Measurements from ENCODE around the gene MLLT1.

MLLT1 gene

DNA sequence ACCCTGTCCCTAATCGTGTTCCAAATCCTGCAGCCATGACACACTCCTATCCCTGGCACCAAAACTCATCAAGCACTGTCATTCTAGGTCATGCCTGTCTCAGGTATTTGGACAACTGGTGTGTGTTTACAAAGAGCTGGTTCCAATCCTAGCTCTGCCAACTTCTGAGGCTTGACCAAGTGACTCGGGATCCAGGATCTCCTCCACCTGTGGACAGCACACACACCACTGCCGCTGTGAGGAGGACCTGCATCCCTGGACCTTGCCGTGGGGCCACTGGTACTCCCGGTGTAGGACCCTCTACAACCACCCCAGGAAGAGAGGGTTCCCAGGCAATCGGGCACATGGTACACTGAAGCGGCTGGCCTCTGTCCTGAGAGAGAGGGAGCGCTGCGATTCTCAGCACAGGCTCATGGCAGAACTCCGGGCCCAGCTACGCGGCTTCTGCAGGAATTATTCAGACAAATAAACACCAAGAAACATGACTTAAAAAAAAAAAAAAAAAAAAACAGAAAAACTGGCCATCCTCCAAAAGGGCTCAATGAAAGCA is 20.4 kb downstream of the MLLT1 start:
- no peaks in the 10 kb centered on the region for H3K27me3 Mint-ChIP-seq (ENCODE audit: low read depth)
- H3K36me3 Mint-ChIP-seq (ENCODE audit: low read depth), result peaks cover 27% of the 10 kb centered on the region
- no peak for DNase-seq (ENCODE audit: low spot score)
- H3K9me3 Mint-ChIP-seq, result no peaks in the 10 kb centered on the region
- H3K4me1 Mint-ChIP-seq (ENCODE audit: low read depth), result peaks cover 2% of the 10 kb centered on the region
- H3K27ac Mint-ChIP-seq, result no peak overlapping the region
- no peak overlapping the region for H3K4me3 Mint-ChIP-seq

DNA sequence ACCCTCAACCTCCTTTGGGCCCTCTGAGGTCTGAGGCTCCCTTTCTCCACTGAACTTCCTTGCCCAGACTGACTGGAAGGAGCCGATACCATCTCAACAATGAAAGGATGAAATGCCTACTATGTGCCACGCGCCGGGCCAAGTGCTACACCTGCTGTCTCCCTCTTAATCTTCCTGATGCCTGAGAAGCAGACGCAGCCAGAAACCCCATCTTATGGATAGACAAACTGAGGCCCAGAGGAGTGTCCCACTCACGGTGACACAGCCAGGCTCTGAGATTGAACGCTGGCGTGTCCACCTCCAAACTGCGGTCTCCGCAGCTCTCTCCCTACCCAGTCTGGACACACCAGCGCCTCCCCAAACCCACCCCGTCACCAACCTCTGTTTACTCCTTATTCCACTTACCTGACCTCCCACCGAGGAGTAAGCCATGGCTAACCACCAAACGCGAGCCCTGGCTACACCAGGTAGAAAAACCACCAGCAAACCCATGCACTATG is 20.9 kb downstream of the MLLT1 start:
- DNase-seq (ENCODE audit: low spot score), result no peak
- Mint-ChIP-seq H3K27me3 (ENCODE audit: low read depth) (no peaks in the 10 kb centered on the region), H3K4me1 (ENCODE audit: low read depth) (peaks cover 2% of the 10 kb centered on the region), H3K36me3 (ENCODE audit: low read depth) (peaks cover 27% of the 10 kb centered on the region), H3K9me3 (no peaks in the 10 kb centered on the region), H3K4me3 (no peak overlapping the region), H3K27ac (no peak overlapping the region)

DNA sequence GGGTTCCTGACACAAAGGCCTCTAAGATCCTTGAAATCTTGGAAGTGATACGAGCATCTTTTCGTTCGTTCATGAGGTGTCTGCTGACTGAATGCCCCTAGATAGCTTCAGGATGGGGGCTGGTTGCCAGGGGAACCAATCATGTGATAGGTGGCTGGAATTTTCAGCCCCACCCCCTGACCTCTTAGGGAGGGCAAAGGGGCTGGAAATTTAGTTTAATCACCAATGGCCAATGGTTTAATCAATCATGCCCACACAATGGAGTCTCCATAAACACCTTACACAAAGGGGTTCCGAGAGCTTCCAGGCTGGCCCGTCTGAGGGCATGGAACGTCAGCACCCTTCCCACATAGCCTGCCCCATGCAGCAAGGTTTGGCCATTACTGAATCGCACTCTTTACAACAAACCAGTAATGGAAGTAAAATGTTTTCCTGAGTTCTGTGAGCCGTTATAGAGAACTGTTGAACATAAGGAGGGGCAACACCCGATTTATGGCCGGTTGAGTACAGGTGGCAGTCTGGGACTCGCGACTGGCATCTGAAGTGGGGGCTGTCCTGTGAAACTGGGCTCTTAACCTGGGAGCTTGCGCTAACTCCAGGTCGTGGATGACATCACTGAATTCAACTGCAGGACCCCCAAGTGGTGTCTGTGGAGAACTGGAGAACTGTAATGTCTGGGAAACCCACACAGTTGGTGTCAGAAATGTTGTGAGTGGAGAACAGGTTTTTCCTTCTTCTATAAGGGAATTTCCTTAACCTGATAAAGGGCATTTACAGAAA is 25.6 kb downstream of the MLLT1 start:
- H3K27ac Mint-ChIP-seq, result no peak overlapping the region
- no peak for DNase-seq (ENCODE audit: low spot score)
- peaks cover 3% of the 10 kb centered on the region for H3K4me1 Mint-ChIP-seq (ENCODE audit: low read depth)
- H3K27me3 Mint-ChIP-seq (ENCODE audit: low read depth), result no peaks in the 10 kb centered on the region
- peaks cover 20% of the 10 kb centered on the region for H3K36me3 Mint-ChIP-seq (ENCODE audit: low read depth)
- no peaks in the 10 kb centered on the region for H3K9me3 Mint-ChIP-seq
- H3K4me3 Mint-ChIP-seq, result no peak overlapping the region

DNA sequence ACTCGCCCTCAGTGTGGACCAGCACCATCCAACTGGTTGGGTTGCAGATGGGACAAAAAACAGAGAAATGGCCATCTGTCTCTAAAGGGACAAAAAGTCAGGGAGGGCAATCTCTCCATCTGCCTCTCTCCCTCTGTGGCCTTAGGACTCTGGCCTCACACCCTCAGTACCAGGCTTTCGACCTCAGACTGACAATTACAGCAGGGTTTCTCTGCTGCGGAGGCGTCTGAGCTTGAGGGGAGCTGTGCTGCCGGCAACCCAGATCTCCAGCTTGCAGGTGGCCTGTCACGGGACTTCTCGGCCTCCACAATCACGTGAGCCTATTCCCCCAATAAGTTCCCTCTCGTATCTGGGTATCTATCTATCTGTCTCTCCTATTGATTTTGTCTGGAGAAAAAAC is 27.7 kb downstream of the MLLT1 start:
- H3K27me3 Mint-ChIP-seq (ENCODE audit: low read depth), result no peaks in the 10 kb centered on the region
- no peak overlapping the region for H3K27ac Mint-ChIP-seq
- H3K4me3 Mint-ChIP-seq, result no peak overlapping the region
- no peak for DNase-seq (ENCODE audit: low spot score)
- peaks cover 24% of the 10 kb centered on the region for H3K36me3 Mint-ChIP-seq (ENCODE audit: low read depth)
- H3K9me3 Mint-ChIP-seq, result no peaks in the 10 kb centered on the region
- peaks cover 7% of the 10 kb centered on the region for H3K4me1 Mint-ChIP-seq (ENCODE audit: low read depth)

DNA sequence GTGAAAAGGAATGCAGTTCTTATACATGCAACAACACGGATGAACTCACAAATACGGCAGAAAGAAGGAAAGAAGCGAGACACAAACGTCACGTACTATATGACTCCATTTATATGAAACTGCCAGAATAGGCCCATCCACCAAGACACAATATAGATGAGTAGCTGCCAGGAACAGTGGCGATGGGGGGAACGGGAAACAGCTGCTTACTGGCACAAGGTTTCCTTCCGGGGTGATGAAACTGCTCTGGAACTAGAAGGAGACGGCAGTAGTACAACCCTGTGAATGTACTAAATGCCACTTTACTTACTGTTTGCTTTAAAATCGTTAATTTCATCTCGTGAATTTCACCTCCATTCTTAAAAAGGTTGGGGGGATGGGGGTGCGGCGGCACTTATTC is 28.9 kb downstream of the MLLT1 start:
- no peaks in the 10 kb centered on the region for H3K27me3 Mint-ChIP-seq (ENCODE audit: low read depth)
- no peak for DNase-seq (ENCODE audit: low spot score)
- H3K36me3 Mint-ChIP-seq (ENCODE audit: low read depth), result peaks cover 26% of the 10 kb centered on the region
- peaks cover 14% of the 10 kb centered on the region for H3K4me1 Mint-ChIP-seq (ENCODE audit: low read depth)
- no peak overlapping the region for H3K27ac Mint-ChIP-seq
- no peaks in the 10 kb centered on the region for H3K9me3 Mint-ChIP-seq
- no peak overlapping the region for H3K4me3 Mint-ChIP-seq

DNA sequence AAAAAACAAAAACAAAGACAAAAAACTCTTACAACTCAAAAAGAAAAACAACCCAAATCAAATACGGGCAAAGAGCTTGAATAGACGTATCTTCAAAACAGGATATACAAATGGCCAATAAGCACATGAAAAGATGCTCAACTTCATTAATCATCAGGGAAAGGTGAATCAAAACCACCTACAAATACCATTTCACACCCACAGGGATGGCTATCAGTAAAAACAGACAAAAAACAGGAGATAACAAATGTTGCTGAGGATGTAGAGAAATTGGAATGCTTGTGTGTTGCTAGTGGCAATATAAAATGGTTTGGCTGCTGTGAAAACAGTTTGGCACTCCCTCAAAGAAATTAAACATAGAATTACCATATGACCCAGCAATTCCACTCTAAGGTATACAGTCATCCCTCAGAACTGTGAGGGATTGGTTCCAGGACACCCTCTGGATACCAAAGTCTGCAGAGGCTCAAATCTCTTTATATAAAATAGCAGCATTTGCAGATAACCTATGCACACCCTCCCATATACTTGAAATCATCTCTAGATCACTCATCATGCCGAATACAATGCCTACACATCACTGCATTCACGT is 29.7 kb downstream of the MLLT1 start:
- Mint-ChIP-seq H3K27me3 (ENCODE audit: low read depth) (no peaks in the 10 kb centered on the region), H3K36me3 (ENCODE audit: low read depth) (peaks cover 28% of the 10 kb centered on the region), H3K9me3 (no peaks in the 10 kb centered on the region), H3K27ac (no peak overlapping the region), H3K4me1 (ENCODE audit: low read depth) (peaks cover 16% of the 10 kb centered on the region), H3K4me3 (no peak overlapping the region)
- no peak for DNase-seq (ENCODE audit: low spot score)

DNA sequence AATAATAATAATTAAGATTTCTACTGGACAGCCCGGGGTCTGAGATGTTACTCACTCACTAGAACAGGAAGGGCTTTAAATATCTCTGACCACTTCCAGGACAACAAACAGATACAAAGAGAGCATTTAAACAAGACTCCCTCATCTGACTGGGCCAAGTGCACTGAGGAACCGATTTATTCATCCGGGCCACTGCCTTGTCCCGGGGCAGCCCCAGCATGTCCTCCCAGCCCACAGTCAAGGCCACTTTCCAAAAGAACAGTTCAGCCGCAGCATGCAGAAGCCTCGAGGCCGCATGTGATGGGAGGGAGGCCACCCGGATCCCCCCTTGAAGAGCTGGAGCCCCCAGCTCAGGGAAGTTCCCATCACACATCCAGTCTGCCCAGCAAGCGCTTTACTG is 30.5 kb downstream of the MLLT1 start:
- peaks cover 23% of the 10 kb centered on the region for H3K36me3 Mint-ChIP-seq (ENCODE audit: low read depth)
- peaks cover 21% of the 10 kb centered on the region for H3K4me1 Mint-ChIP-seq (ENCODE audit: low read depth)

DNA sequence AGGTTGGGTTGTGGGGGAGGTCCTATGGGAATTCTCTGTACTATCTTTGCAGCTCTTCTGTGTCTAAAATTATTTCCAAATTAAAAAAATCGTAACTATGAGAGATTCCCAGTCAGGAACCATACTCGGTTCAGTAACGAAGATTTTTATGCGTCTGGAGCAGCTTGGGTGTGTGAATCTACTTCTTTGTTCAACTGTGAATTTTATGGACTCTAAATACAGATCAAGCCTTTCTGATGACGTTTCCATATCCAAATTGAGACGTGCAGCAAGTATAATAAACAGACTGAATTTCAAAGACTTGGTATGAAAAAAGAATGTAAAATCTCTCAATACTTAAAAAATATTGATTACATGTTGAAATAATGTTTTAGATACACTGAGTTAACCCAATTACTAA is 30.9 kb downstream of the MLLT1 start:
- Mint-ChIP-seq H3K27ac (no peak overlapping the region), H3K36me3 (ENCODE audit: low read depth) (peaks cover 25% of the 10 kb centered on the region), H3K4me1 (ENCODE audit: low read depth) (peaks cover 26% of the 10 kb centered on the region), H3K4me3 (no peak overlapping the region), H3K27me3 (ENCODE audit: low read depth) (no peaks in the 10 kb centered on the region), H3K9me3 (no peaks in the 10 kb centered on the region)
- DNase-seq (ENCODE audit: low spot score), result no peak

More for the DNA sequence above, 30.5 kb downstream of the MLLT1 start:
- Mint-ChIP-seq H3K27me3 (ENCODE audit: low read depth) (no peaks in the 10 kb centered on the region), H3K4me3 (no peak overlapping the region), H3K27ac (no peak overlapping the region), H3K9me3 (no peaks in the 10 kb centered on the region)
- DNase-seq (ENCODE audit: low spot score), result no peak

DNA sequence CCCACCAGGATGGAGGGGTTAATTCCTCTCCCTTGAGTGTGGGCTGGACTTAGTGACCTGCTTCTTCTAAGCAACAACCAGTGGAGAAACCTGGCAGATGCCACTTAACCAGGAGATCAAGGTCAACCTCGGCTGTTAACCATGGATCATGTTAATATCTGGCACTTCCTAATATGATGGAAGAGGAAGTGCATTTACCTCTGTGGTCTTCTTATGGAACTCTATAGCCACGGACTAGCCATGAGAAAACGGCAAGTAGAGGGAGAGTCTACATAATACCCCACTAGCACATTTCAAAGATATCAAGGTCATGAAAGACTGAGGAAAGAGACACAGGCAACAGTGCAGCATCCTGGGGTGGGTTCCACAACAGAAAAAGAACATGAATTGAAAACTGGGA is 31.4 kb downstream of the MLLT1 start:
- Mint-ChIP-seq H3K36me3 (ENCODE audit: low read depth) (peaks cover 22% of the 10 kb centered on the region), H3K27ac (no peak overlapping the region), H3K9me3 (no peaks in the 10 kb centered on the region)

DNA sequence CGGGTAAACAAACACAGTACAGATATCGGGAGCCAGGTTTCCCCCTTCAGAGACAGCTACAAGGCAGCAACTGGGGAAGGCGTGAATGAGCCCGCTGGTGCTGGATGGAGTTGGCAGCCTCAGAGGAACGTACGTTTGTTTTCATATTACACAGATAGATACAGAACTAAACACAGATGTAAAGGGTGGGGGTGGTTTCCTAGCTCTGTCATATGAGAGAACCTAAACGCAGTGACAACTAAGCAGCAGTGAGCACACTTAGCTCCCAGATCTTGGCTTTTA is 32.8 kb downstream of the MLLT1 start:
- Mint-ChIP-seq H3K27ac (peak overlapping the region; percentile 11), H3K4me3 (no peak overlapping the region), H3K36me3 (ENCODE audit: low read depth) (peaks cover 21% of the 10 kb centered on the region), H3K27me3 (ENCODE audit: low read depth) (no peaks in the 10 kb centered on the region), H3K4me1 (ENCODE audit: low read depth) (peaks cover 27% of the 10 kb centered on the region), H3K9me3 (no peaks in the 10 kb centered on the region)
- no peak for DNase-seq (ENCODE audit: low spot score)

More for the DNA sequence above, 31.4 kb downstream of the MLLT1 start:
- H3K4me1 Mint-ChIP-seq (ENCODE audit: low read depth), result peaks cover 28% of the 10 kb centered on the region
- H3K4me3 Mint-ChIP-seq, result no peak overlapping the region
- no peaks in the 10 kb centered on the region for H3K27me3 Mint-ChIP-seq (ENCODE audit: low read depth)
- DNase-seq (ENCODE audit: low spot score), result no peak

DNA sequence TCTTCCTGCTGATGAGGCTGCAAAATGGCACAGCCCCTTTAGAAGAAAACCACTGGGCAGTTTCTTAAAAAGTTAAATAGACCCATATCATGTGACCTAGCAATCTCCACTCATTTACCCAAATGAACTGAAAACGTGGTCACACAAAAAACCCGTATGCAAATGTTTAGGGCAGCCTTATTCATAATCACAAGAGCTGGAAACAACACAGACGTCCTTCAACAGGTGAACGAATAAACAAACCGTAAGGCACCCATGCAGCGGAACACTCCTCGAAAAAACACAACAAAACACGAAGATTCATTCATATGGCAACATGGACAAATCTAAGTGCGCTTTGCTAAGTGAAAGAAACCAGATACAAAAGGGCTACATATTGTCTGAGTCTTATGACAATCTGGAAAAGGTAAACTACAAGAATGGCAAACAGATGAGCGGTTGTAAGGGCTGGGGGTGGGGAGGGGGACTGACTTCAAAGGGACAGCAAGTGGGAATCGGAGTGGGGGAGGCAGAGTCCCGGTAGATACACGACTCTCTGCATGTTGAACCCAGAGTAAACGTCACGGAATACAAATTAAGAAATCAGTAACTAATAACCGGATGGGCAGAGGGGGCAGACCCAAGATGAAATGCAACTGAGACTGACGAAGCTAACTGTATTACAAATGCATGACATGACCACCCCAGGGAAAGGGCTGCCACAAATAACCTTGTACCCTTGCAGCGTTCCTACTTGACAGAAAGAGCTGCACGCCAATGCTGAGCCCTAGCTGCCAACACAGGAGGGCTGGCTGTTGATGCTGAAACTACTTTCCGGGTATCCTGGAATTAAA is 33.4 kb downstream of the MLLT1 start:
- H3K9me3 Mint-ChIP-seq, result no peaks in the 10 kb centered on the region
- H3K36me3 Mint-ChIP-seq (ENCODE audit: low read depth), result peaks cover 21% of the 10 kb centered on the region
- DNase-seq (ENCODE audit: low spot score), result no peak
- no peaks in the 10 kb centered on the region for H3K27me3 Mint-ChIP-seq (ENCODE audit: low read depth)
- H3K27ac Mint-ChIP-seq, result no peak overlapping the region
- peaks cover 27% of the 10 kb centered on the region for H3K4me1 Mint-ChIP-seq (ENCODE audit: low read depth)
- no peak overlapping the region for H3K4me3 Mint-ChIP-seq

DNA sequence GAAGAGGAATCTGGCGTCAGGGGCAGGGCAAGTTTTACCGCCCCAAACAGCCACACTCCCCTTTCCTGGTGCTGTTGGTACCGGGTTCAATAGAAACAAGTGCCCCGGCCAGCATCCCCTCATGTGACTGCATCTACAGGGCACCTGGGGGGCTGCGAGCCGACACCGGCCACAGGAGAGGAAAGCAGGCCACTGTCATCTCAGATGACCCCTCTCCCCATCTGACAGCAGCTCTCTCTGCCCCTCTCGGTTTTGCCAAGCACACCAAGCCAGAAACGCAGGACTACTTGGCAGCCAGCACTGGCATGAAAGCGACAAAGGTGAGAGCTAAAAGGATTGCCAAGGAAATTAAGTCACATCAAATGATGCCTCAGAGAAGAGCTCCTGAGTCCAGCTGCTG is 37.1 kb downstream of the MLLT1 start:
- Mint-ChIP-seq H3K4me3 (no peak overlapping the region), H3K27ac (peak overlapping the region; percentile 21), H3K4me1 (ENCODE audit: low read depth) (peaks cover 44% of the 10 kb centered on the region), H3K27me3 (ENCODE audit: low read depth) (no peaks in the 10 kb centered on the region), H3K9me3 (no peaks in the 10 kb centered on the region), H3K36me3 (ENCODE audit: low read depth) (peaks cover 15% of the 10 kb centered on the region)
- DNase-seq (ENCODE audit: low spot score), result no peak

DNA sequence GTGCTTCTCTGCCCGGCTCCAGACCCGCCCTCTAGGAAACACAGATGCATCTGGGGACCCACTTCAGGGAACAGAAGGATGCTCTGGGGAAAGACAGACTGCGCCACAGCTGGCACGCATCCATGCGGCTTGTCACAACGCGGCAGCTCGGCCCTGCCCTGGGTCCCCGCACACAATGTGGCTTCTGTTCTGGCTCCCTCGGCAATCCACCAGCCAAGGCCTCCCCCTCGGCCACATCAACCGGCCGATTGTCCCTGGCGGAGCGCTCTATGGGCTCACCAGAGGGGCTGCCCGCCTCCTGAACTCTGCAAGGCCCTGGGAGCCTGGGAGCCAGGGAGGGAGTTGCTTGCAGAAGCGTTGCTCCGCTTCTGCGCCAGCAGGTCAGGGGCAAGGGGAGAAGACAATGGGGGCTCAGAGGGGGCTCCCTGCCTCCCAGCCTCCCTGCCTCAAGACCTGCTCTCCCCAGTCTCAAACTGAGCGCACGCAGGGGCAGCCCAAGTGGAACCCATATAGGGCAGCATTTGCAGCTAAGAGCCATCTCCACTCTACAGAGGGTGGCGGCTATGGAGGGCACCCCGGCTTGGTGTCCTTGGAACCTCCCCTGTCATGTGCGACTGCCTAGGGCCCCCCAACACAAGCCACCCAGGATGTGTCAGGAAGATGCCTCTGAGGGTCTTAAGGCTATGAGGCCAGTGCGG is 37.9 kb downstream of the MLLT1 start:
- Mint-ChIP-seq H3K27ac (no peak overlapping the region), H3K9me3 (no peaks in the 10 kb centered on the region), H3K4me3 (no peak overlapping the region), H3K4me1 (ENCODE audit: low read depth) (peaks cover 38% of the 10 kb centered on the region), H3K27me3 (ENCODE audit: low read depth) (no peaks in the 10 kb centered on the region), H3K36me3 (ENCODE audit: low read depth) (peaks cover 7% of the 10 kb centered on the region)
- DNase-seq (ENCODE audit: low spot score), result no peak
